Measurements from ENCODE around the gene ZNF714.
"Not testable (repeated sequence)": the region's sequence is repeated elsewhere in the genome, so short reads cannot be mapped to it uniquely, and the experiment has no call there.

Gene ZNF714

GRCh38 chr19:21133633-21134032 is 51.6 kb downstream of the ZNF714 start:
- no peak for DNase-seq

DNA sequence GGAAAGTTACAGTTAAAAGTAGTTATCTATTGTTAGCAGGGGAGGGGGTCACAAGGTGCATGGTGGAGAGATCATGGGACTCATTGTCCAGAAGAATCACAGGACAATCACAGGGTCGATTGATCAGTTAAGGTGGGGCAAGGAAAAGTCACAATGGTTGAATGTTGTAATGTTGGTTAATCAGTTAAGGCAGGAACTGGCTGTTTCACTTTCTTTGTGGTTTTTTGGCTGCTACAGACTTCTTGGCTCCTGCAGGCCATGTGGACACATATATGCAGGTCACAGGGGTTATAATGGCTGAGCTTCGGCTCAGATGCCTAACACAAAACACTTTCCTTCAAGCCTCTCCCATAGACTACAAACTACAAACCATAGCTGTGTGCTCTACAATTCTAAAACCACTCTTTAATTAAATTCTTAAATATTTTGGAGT is 52.9 kb downstream of the ZNF714 start:
- no peak for DNase-seq

GRCh38 chr19:21135433-21135832 is 53.4 kb downstream of the ZNF714 start:
- no peak for DNase-seq

DNA sequence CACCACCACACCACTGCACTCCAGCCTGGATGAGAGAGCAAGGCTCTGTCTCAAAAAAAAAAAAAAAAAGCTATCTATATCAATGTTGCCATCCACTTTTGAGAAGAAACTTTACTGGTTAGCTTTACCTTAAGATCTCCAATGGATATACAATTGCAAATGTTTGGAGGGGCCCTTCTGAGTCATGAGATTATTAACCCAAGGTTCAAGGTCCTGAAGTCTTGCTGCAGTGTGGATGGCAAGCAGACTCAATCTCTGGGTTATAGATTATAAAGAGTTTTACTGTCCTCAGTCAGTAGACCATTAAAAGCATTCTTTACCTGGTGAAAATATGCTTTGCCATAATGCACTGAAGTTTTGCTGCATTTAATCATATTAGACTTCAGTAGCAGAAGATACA is 56.1 kb downstream of the ZNF714 start:
- no peak for DNase-seq

DNA sequence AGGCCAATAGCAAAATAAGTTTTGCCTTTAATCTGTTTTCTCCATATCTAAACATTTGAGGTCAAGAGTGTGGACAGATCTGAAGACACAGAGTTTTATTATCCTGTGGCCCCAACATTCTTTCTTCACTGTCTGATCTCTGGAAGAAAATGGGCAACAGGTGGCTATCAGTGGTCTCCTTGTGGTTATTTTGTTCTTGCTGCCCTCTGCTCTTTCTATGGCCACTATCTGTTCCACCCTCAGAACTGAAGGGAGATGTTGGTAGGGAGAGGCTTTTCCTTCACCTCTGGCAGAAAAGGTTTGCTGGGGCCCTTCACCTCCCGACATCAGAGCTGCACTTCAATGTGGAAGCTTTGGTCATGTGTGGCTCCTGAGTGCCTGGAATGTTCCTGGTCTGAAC is 59.0 kb downstream of the ZNF714 start:
- DNase-seq = not testable (repeated sequence)

- peak; percentile 94 for DNase-seq
Observed at GRCh38 chr19:21141787-21142464, 59.9 kb downstream of the ZNF714 start, which contains the start of gene ZNF431. Gene ZNF431 (plus strand): TSS chr19:21142040. CDS start chr19:21142184, 144 bp downstream.

GRCh38 chr19:21143428-21143827 is 61.4 kb downstream of the ZNF714 start:
- DNase-seq = no peak

DNA sequence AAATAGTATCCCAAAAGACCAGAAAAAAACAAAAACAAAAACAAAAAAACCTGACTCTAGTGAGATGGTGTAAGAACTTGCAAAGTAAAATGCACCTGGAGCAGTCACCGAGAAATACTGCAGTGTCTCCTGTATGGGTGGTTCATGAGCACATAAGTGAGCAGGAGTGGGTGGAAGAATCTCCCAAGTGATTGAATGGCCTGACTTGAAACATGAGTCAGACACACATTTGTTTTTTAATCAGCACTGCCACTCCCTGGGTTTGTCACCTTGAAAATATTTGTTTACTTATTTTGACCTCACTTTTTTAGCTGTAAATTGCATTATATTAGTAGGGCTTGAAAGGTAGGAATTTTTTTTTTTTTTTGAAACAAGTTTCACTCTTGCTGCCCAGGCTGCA is 61.9 kb downstream of the ZNF714 start:
- DNase-seq = peak in 1 of 2 donors; percentile 52

DNA sequence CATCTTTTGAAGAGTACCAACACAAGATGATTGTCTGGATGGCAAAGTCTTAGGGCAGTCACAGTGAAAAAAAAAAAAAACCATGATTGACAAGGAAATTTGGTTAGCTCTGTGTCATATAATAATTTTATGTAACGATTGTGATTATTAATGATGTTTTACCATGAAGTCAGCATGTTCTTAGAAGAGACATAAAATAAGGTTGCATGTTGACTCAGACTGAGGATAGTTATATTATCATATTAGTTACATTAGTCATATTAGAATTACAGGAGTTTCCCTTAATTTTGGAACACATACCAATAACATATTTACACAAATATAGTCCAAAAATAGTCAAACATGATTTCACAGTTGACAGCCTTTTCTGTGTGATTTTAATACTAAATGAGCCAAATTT is 65.5 kb downstream of the ZNF714 start:
- DNase-seq = no peak

DNA sequence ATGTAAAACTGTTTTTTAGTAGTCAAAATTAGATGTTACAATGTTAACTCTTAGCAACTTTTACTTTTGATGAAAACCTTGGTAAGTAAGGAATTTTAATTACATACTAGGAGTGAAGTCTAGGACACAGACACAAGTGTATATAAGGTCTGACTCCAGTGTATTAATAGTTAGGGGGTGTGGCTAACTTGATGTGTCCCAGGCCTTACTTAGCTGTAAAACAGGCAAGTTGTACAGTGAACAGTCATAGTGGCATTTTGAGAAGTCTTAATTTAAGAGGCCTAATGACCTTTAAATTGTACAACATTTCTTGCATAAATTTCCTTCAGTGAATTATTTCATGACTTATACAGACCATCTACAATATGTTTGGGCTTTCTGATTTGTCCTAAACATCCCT is 66.7 kb downstream of the ZNF714 start:
- no peak for DNase-seq

GRCh38 chr19:21149877-21150276 is 67.9 kb downstream of the ZNF714 start:
- DNase-seq = no peak

DNA sequence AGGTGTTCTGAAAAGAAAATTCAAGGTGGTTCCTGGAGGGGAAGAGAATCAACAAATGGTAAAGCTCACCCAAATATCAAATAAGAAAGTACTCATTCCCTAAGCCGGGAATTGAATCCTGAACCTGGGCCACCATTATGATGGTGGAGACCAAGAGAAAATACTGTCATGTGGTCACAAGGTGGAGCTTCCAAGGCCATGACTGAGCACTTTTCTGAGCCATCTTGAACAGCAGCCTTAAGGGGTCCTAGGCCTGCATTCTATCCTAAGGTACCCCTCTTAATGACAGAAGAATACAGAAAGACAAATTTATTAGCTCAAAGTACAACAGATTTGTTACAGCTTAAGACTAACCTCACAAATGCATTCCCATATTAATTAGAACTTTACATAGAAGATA is 69.5 kb downstream of the ZNF714 start:
- no peak for DNase-seq

- DNase-seq = no peak
Observed at GRCh38 chr19:21158523-21159135, 76.6 kb downstream of the ZNF714 start.

- DNase-seq = no peak
Observed at GRCh38 chr19:21164541-21164940, 82.5 kb downstream of the ZNF714 start.

DNA sequence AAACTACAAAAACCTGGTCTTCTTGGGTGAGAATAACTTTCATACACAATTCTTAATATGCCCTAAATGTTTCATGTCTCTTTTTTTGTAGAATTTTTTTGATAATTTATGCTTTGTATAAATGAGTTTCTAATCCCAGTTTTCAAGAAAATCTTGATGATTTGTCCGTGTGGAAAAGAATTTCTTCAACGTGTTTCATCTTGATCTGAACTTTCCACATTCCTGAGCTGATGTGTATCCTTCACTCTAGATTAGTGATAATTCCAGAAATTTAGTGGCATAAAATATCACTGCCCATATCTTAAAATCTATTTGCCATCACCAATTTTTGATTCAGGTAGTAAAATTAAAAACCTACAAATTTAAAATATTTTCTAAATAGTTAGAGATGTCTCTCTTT is 84.4 kb downstream of the ZNF714 start:
- DNase-seq = no peak

All from inflammatory macrophage treated with lipopolysaccharide for 1 hour (primary cell).